ENCODE measurements around the gene ZNF770.
"Not testable (repeated sequence)": the region's sequence is repeated elsewhere in the genome, so short reads cannot be mapped to it uniquely, and the experiment has no call there.

Gene ZNF770

DNA sequence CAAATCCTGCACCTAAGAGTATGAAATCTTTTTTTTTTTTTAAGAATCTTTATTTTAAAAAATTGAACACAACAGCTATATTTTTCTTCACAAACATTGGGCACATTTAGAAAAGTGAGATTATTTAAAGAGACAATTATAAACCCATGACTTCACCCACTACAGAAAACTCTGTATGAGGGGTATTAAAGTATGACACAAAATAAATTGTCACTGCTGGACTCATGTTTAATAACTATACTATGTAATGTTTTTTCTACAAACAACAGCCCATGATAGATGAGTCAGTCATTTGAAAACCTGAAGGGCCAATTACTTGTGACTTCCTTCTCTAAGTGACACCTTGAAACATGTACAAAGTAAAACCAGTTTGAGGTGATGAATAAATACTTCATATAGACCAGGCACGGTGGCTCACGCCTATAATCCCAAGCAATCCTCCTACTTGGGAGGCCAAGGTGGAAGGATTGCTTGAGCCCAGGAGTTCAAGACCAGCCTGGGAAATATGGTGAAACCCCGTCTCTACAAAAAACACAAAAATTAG is 54.6 kb downstream of the ZNF770 start:
- no peaks in the 10 kb centered on the region for H3K27me3 ChIP-seq (ENCODE audit: control insufficient read depth, insufficient read depth, low read length)
- H3K9ac ChIP-seq (ENCODE audit: low read length): no peak overlapping the region
- H3K4me1 ChIP-seq (ENCODE audit: control insufficient read depth, low read depth, low read length): no peaks in the 10 kb centered on the region
- H3K9me3 ChIP-seq (ENCODE audit: control insufficient read depth, low read depth, low read length): no peaks in the 10 kb centered on the region
- H3K36me3 ChIP-seq (ENCODE audit: control insufficient read depth, low read depth, low read length): peaks cover 73% of the 10 kb centered on the region
- no peak overlapping the region for H3K4me3 ChIP-seq (ENCODE audit: low read length)
- H3K27ac ChIP-seq (ENCODE audit: low read length): no peak overlapping the region

GRCh38 chr15:34928349-34928748 is 59.7 kb downstream of the ZNF770 start:
- H3K9me3 ChIP-seq (ENCODE audit: control insufficient read depth, low read depth, low read length); H3K27me3 ChIP-seq (ENCODE audit: control insufficient read depth, insufficient read depth, low read length); H3K4me3 ChIP-seq (ENCODE audit: low read length); H3K4me1 ChIP-seq (ENCODE audit: control insufficient read depth, low read depth, low read length); H3K9ac ChIP-seq (ENCODE audit: low read length); H3K27ac ChIP-seq (ENCODE audit: low read length): not testable (repeated sequence)
- peaks cover 65% of the 10 kb centered on the region for H3K36me3 ChIP-seq (ENCODE audit: control insufficient read depth, low read depth, low read length)
